ENCODE data around the gene LRG1. TPM values are rescaled to one million over a fixed set of nuclear protein-coding genes. Genes with fewer than 3 reads are reported as not detected.

LRG1 gene
- total and polyA plus RNA-seq, 9 of the 15 experiments (the other 6 are each of a cell fraction or from before 2014, with no cell fraction given): 1.5 to 11.9 (median 8.7) TPM

GRCh38 chr19:4580021-4580901 lies 40.4 kb upstream of the LRG1 start (continued):
- TF ChIP-seq ZMIZ1 (IDR thresholded peaks at IDR 0.05; ENCODE audit: low read depth in 2 of 2, low read length in 2 of 2) (no peak), HDAC8 (tag; IDR thresholded peaks at IDR 0.05) (no peak), ERF (CRISPR knock-in tag; IDR thresholded peaks at IDR 0.05) (no peak), SREBF2 (CRISPR knock-in tag; IDR thresholded peaks at IDR 0.05) (no peak), CHD2 (IDR thresholded peaks at IDR 0.05; ENCODE audit: low read depth, low read length) (no peak), FOXO4 (CRISPR knock-in tag; IDR thresholded peaks at IDR 0.05) (no peak)
